ENCODE measurements around the gene HPCAL1.
A peak's percentile ranks its signal among the peaks of the same experiment; 100 is the strongest.

Gene HPCAL1

DNA sequence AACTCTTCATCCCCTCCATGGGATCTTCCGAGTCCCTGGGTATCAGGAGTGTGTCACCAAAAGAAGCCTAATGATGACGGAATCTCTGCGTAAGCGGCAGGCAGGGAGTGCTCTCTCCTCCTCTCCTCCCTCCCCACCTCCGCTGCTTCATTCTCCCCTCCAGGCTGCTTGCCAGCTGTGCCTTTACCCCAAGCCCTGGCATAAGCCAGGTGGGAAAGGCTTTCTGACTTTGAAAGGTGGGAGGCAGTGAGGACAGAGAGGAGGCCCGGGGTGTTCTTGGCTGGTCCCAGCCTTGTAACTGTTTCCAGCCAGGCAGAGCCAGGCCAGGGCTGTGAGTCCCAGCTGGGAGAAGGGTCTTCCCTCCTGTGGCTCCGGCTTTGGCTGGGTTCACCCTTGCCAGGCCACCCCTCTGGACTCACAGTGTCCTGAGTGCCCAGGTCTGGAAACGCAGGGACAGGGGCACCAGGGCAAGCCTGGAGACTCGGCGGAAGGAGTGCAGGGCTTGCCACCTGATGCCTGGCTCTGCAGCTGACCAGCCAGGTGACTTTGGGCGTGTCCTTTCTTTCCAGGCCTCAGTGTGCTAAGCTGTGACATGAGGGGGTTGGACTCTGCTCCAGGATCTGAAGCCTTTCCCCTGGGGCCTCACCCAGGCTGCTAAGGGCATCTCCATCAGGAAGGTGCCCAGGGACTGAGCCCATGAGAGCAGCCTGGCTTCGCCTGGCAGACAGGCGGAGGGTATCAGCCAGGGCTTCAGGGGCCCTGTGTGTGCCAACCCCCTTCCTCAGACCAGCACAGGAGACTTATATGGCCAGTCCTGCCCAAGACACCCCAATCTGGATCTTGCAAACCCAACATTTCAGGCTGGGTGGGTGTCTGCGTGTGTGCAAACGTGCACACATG, 32.7 kb upstream of the HPCAL1 start:
- DNase-seq: no peak

DNA sequence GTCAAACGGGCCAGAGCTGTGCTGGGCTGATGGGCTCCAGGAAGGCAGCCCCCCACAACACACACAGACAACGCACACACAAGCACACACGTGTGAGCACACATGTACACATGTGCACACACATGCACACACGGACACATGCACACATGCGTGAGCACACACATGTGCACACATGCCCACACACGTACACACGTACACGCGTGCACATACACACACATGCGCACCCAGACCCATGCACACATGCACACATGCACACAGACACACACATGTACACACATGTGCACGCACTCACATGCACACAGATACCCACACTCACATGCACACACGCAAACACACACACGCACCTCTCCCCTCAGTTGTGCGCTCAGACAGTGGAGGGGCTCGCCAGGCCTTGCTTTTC, 31.2 kb upstream of the HPCAL1 start:
- no peak for DNase-seq

DNA sequence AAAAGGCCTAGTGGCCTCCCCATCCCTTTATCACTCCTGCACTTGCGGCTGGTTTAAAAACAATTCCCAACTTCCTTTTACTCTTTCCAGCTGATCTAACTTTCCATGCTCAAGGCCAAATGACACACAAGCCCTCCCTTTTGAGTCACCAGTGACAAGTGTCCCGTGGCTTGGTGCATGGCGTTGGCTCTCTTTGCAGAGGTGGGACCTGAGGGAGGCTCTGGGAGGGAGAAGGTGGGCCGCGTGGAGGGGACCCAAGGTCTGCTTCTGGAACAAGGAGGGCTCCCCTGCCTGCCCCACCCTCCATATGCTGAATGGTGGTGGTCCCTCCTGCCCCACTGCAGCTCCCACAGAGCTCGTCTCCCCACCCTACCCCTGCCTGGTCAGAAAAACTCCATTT, 30.8 kb upstream of the HPCAL1 start:
- DNase-seq: no peak

DNA sequence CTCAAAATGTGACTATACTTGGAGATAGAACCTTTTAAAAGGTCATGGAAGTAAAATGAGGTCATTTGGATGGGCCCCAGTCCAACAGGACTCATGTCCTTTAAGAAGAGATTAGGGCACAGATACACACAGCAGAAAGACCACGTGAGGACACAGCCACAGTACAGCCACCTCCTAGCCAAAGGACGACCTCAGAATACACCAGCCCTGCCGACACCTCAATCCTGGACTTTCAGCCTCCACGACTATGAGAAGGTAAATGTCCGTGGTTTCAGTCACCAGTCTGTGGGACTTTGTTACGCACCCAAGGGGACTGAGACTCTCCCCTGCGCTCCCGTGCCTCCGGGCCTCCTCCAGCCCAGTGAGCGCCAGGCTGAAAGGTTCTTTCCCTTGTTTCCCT, 30.2 kb upstream of the HPCAL1 start:
- DNase-seq: no peak

DNA sequence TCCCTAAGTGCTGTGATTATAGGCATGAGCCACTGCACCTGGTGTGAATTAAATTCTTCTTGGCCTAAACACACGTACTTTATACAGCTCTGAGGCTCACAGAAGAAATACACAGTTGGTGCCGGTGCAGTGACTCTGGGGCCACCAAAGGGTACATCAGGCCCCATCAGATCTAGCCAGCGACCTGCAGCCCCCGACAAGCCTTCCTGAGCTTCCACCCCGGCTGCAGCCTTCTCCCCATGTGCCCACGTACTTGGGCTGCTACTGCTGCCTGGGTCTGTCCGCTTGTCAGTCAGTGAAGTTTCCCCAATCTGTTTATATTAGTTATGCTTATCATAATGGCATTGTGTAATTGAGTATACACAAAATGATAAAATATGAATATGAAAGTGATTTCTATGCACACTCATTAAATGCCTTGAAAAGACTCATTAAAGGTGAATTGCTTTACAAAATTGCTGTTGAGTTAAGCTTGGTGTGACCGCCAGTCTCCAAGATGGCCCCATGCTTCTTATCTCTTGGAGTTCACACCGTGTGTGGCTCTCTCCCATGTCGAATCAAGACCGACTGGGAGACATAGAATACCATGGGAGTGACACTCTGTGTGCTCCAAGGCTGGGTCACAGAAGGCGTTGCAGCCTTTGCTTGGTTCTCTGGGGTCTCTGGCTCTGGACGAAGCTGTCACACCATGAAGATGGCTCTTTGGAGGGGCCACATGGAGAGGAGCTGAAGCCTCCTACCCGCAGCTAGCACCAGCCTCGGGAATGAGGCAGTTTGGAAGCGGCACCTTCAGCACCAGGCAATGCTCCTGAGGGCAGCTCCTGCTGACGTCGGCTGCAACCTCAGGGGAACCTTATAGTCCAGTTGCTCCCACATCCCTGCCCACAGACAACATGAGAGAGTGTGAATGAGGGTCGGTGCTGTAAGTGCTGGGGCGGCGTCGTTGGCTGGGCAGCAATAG, 29.2 kb upstream of the HPCAL1 start:
- DNase-seq: no peak

DNA sequence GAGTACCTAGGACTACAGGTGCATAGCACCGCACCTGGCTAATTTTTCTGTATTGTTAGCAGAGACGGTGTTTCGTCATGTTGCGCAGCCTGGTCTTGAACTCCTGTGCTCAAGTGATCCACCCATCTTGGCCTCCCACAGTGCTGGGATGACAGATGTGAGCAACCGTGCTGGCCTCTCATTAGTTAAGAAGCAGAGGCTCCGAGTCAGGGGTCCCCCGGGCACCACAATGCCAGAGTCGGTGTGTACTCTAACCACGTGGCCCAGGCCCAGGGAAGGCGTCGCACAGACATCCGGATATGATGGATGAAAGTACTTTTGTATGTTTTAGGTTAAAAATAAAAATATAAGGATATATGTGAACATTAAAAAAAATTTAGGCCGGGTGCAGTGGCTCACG, 28.3 kb upstream of the HPCAL1 start:
- DNase-seq: no peak

DNA sequence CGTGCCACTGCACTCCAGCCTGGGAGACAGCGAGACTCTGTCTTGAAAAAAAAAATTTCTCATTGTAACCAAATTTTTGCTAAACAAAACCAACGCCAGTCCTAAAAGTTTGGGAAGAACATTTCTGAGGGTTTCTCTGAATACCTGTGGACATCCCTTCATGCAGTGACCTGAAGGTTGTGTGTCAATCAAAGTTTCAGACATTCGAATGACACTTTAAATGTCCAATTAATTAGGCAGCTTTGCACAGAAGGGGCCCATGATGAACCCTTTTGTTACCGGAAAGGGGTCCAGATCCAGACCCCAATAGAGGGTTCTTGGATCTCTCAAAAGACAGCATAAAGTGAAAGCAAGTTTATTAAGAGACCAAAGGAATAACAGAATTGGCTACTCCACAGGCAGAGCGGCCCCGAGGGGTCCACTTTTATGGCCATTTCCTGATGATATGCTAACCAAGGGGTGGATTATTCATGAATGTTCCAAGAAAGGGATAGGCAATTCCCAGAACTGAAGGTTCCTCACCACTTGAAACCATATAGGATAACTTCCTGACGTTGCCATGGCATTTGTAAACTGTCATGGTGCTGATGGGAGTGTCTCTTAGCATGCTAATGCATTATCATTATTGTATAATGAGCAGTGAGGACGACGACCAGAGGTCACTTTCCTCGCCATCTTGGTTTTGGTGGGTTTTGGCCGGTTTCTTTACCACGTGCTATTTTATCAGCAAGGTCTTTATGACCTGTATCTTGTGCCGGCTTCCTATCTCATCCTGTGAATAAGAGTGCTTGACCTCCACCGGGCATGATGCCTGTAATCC, 27.5 kb upstream of the HPCAL1 start:
- no peak for DNase-seq

DNA sequence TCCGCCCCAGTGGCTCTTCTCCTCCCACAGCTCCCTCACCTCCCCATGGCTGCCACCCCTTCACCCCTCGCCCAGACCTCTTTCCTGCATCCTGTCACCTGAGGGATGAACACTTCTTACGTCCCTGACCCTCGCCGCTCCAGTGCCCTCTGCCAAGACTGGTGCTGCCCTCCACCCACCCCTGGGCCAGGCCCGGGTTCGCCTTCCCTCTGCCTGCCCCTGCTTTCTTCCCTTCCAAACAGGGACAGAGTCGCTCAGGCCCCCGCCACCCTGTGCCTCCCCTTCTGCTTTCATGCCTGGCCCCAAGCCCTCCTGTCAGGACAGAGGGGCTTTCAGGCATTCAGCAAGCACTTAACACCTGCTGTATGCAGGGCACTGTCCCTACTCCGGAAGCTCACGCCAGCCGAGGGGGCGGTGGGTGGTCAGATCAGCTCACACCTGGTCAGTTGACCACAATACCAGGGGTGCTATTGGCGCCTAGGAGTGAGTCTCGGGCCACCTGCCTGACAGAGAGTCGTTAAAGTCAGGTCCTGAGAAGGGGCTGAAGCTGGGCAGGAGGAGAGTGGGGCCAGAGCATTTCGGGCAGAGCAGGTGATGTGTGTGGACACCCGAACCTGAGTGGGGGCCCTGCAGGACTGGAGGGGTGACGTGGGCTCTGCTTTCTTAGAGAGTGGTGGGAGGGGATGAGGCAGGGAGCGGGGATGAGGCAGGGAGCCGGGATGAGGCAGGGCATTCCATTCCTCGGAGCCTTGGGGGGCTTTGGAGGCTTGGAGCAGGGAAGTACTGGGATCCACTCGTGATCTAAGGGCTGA, 26.0 kb upstream of the HPCAL1 start:
- DNase-seq: no peak

DNA sequence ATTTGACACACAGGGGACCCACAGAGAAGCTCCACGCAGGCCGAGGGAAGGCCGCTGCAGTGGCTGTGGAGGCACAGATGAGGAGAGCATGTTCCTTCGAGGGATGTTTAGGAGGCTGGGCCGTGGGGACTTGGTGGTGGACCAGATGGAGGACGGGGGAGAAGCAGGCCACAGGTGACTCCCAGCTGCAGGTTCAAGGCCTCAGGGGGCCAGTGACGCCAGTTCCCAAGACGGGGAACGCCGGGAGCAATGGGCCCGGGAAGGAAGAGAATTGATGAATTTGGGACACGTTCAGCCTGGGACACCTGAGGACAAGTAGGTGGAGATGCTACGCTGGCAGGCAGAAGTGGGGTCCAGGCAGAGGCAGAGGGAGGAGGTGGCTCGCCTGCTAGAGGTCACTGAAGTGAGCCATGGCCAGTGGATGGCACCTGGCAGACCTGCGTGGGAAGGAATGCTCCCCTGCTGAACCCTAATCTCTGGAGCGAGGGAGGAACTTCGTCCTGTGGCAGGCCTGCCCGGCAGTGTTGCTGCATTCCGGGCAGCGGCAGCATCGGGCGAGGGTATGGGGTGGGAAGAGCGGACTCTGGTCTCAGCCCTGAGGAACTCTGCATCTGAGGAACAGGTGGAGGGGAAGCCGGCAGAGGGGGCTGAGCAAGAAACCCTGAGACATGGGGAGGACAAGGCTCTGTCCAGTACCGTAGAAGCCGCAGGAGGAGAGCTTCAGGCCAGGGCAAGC, 25.2 kb upstream of the HPCAL1 start:
- no peak for DNase-seq

DNA sequence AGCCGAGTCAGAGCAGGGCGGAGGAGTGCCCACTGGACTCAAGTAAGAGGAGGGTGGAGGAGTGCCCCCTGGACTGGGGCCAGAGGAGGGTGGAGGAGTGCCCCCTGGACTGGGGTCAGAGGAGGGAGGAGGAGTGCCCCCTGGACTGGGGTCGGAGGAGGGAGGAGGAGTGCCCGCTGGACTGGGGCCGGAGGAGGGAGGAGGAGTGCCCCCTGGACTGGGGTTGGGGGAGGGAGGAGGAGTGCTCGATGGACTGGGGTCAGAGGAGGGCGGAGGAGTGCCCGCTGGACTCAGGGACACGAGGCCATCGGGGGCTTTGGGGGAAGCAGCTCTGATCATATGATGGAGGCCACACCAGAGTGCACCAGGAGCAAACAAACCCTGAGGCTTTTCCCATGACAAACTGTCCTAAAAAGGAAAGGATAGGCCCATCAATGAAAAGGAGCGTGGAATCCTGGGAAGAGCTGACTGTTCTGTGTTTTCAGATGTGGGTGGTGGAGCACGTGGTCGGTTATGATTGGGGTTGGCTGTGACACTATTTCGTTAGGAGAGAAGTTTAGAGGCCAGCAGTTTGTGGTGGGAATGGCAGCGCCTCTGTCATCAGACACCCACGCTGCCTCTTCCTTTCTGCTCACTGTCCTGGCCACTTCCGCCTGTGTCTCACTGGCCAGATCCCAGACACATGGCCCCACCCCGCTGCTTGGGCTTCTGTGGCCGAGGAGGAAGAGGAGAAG, 24.5 kb upstream of the HPCAL1 start:
- DNase-seq: no peak

DNA sequence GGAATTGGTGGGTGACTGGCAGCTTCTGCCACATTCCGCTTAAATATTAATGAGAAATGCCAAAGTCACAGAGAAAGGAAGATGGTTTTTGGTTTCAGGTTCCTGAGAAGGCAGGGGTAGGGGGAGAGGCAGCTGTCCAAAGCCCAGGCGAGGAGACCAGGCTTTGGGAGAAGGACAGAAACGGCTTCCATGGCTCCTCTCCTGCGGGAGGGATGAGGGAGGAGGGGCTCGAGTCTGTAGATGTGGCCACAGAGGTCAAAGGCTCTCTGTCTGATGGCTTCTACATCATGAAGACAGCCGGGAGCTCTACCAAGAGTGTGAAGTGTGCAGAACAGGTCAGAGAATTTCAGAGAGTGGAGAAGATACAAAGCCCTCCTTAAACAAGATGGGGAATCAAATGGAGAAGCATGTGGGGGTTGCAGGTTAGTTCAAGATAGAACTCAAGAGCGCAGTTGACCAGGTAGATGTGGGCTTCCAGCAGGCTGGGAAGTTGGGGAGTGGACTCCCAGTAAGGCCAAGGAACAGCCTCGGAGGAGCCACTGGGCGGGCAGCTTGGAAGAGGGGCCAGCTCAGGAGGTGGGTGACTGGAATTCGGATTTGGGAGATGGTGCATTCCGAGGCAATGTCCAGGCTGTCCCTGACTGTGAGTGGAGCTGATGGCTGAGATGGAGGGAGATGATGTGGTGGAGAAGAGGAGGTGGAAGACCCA, 23.8 kb upstream of the HPCAL1 start:
- DNase-seq: no peak

DNA sequence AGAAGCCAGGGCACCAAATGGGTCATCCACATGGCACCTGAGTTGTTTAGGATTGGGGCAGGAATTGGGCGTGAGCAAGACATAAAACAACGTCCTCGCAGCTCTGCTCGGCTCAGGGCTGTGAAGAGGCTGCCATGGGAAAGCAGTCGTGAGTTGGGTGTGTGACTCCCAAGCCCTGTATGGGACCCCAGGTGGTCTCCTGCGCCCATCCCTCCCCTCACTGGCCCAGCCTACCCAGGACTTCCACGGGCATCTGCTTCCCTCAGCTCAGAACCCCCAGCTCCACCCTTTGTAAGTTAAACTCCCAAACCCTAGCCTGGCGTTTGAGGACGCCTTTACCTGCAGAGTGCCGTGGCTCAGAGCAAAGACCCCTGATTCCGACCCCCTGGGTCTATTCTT, 23.2 kb upstream of the HPCAL1 start:
- DNase-seq: no peak

DNA sequence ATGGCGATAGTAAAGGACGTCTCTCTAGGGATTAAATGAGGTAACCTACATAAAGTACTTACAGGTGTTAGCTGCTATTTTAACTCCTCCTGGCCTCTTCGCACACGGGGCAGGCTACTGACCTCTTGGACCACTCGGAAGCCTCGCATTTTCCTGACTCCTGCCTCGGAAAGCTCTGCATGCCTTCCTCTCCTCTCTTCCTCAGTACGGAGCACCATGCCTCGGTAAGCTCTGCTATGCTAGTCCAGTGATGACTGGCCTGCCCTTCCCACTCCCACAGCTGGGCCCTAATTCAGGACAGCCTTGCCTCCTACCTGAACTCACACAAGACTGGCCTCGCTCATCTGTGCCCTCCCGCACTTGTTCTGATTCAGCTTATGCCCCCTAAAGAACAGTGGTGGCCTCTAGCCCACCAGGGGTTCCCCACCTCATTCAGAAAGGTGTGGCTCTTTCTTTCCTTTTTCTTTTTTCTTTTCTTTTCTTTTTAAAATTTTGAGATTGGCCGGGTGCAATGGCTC, 22.7 kb upstream of the HPCAL1 start:
- DNase-seq: no peak

DNA sequence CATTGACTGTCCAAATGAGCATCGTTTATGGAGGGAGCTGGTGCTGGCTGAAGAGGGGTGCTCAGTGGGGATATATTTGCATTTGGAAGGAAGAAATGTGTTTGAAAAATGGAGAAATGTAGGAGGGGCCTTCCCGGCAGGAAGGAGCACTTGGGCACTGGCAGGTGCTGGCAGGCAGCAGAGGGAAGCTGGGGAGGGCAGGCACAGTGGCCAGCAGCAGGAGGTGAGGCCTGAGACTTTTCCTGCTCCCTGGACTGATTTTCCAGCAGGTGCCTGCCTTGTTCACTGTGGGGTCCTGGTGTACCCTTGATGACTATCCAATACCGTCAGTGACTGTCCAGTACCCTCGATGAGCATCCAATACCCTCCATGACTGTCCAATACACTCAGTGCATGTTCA, 20.8 kb upstream of the HPCAL1 start:
- no peak for DNase-seq

DNA sequence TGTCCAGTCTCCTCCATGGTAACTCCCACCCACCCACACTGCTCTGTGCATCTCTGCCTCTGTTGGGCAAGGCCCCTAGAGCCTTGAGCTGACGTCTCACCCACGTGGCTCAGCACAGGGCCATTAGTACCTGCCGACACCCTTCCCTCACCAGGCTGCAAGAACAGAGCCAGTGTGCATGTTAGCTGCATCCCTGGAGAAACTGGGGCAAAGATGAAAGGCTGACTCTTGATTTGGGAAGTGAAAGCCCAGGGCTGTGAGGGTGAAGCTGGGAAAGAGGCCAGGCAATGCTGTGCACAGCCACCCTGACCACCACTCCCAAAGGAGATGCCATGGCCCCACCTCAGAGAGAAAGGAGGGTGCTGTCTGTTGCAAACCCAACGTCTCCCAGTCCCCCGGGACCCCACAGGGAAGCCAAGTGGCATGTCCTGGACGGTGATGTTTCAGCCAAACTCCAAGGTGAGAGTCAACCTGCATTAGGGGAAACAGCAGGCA, 20.0 kb upstream of the HPCAL1 start:
- no peak for DNase-seq

DNA sequence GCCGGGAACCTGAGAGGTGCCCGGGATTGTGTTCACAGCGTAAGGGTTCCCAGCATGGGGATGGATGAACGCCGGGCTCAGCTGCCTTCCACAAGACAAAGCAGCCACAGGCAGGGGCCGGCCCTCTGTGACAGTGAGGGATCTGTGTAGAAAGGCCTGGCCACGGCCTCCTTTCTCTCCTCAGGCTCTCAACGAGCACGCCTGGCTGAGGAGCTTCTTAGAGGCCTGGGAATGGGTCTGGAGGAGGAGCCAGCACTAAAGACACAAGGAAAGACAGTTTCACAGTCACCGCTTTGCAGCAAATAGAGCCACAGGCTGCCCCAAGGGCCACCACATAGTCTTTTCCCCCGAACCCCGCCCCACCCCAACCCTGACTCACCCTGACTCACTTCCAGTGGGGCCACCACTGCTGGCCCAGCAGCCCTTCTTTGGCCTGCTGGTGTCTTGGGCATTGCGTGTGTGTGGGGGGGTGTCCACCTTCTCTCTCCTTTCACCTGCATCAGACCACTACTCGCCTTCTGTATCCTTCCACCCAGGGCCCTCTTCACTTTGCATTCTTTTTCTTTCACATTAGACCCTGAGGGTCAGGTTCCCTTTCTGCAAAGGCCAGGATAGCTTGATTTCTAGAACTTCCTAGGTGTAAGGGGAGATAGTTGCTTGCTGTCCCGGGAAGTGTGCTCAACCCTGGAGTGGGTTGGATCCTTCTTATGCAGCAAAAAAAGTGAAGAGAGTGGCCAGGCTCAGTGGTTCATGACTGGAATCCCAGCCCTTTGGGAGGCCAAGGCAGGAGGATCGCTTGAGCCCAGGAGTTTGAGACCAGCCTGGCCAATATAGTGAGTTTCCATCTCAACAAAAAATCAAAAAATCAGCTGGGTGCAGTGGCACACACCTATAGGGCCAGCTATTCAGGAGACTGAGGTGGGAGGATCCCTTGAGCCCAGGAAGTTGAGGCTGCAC, 19.3 kb upstream of the HPCAL1 start:
- DNase-seq: peak; percentile 11

DNA sequence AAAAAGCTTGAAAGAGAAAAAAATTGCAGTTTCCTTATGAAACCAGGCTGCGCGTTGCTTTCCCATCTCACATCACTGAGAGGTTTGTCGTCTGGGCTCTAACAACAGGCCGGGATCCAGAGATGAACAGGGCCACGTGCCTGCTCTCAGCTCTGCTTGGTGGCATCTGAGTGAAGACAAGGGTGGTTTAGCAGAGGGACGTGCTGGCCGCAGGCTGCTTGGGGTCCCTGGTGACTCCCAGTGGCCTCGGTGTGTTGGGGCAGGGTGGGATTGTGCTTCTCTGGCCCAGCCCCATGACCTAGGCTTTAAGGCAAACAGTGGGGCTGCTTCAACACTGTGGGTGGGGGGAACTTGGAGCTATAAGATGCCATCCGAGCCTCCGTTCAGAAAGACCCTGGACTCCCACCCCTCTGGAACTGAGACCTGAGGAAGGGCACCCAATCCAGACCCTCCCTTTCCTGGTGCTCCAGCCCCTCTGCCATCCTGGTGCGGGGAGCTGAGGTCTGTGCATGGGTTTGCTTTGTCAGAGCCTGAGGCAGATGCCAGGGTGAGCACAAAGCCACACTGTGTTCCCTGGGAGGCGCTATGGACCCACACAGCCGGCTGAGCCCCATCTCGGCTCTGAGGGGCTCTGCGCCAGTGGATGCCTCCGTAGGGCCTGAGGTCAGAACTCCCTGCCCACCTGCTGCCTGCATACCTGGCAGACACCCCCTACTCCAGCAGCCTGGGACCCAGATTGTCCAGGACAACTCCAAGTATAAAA, 18.4 kb upstream of the HPCAL1 start:
- DNase-seq: no peak

DNA sequence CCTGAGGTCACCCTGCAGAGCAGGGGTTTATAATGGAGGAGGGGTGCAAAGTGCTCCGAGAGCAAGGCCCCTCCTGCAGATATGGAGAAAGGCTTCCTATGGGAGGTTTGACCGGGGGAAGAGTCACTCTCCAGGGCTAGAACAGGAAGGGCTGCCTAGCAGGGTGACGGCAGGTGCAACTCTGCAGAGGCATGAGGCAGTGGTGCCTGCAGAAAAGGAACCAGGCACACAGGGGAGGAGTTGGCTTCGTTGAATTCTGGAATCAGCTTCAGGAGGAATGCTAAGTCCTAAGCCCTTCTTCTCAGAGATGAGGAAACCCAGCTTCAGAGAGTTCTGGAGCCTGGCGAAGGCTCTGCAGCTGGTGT, 17.5 kb upstream of the HPCAL1 start:
- DNase-seq: no peak

Data from SIG-M5 (cell line).